ENCODE results near the gene SOCS3.

- TF ChIP-seq CTCF (conservative IDR thresholded peaks at IDR 0.05; ENCODE audit: low read length) (no peak), EZH2phosphoT487 (IDR thresholded peaks at IDR 0.05; ENCODE audit: borderline replicate concordance) (no peak)
These were observed 16.7 kb downstream of the SOCS3 start for GRCh38 chr17:78343187-78343542.

All from Loucy (cell line).